ENCODE data around the gene MYMK.
A peak's percentile ranks its signal among the peaks of the same experiment; 100 is the strongest.

Gene MYMK

GRCh38 chr9:133496861-133497842, 27.6 kb downstream of the MYMK start:
- DNase-seq = no peak

GRCh38 chr9:133495327-133496293, 29.1 kb downstream of the MYMK start:
- no peak for DNase-seq

GRCh38 chr9:133494636-133495326, 30.0 kb downstream of the MYMK start:
- DNase-seq = no peak

- DNase-seq = no peak
These were observed 30.8 kb downstream of the MYMK start for GRCh38 chr9:133493845-133494540.

GRCh38 chr9:133493428-133493827, 31.3 kb downstream of the MYMK start:
- no peak for DNase-seq

GRCh38 chr9:133492061-133493021, 32.4 kb downstream of the MYMK start:
- no peak for DNase-seq

- DNase-seq = no peak
These were observed 33.2 kb downstream of the MYMK start for GRCh38 chr9:133491656-133491925.

GRCh38 chr9:133490865-133491655, 33.7 kb downstream of the MYMK start:
- DNase-seq = no peak

- no peak for DNase-seq
These were observed 34.5 kb downstream of the MYMK start for GRCh38 chr9:133490201-133490681.

GRCh38 chr9:133489253-133490190, 35.2 kb downstream of the MYMK start:
- no peak for DNase-seq

- DNase-seq = no peak
These were observed 36.0 kb downstream of the MYMK start for GRCh38 chr9:133488686-133489252.

- no peak for DNase-seq
These were observed 37.4 kb downstream of the MYMK start for GRCh38 chr9:133487331-133487725.

GRCh38 chr9:133485531-133486260, 39.1 kb downstream of the MYMK start:
- no peak for DNase-seq

- no peak for DNase-seq
These were observed 39.9 kb downstream of the MYMK start for GRCh38 chr9:133484671-133485437.

GRCh38 chr9:133483611-133484010, 41.1 kb downstream of the MYMK start:
- DNase-seq = no peak

GRCh38 chr9:133478851-133479711, 45.7 kb downstream of the MYMK start, which contains the start of gene SLC2A6:
Gene SLC2A6 (minus strand): TSS chr9:133479099. CDS start chr9:133479059, 40 bp downstream.
- DNase-seq = peak; percentile 72 to 84

Data from SW 1271 (cell line).